Measurements from ENCODE around the gene NTN1.

GRCh38 chr17:9032583-9032982, 11.3 kb downstream of the NTN1 start:
- TF ChIP-seq GATA2 (IDR thresholded peaks at IDR 0.05; ENCODE audit: low read depth, low read length) (no peak), GATA3 (IDR thresholded peaks at IDR 0.05; ENCODE audit: low read depth, low read length) (no peak)
